Natural killer cell (primary cell): ENCODE data around the gene IFNG-AS1. TPM values are rescaled to one million over a fixed set of nuclear protein-coding genes. Genes with fewer than 3 reads are reported as not detected.
A peak's percentile ranks its signal among the peaks of the same experiment; 100 is the strongest.

Experiments
- ATAC-seq, 3 donors: fragments of 150-1000 bp in 2 of 3; fragments of 200-7000 bp in 1 of 3; cut with Tn5 transposase; 1 replicate in 1 of 3; 2 replicates in 2 of 3; pipeline ENCODE4 v1.10.0; 2021; ENCODE audit warnings: mild to moderate bottlenecking in 2 of 3, moderate library complexity in 2 of 3
- DNase-seq, 2 donors: peaks; one replicate each; pipeline versions ENCODE4 v3.0.0 to v3.0.0-alpha.2; 2013 to 2021; ENCODE audit warnings: mixed read lengths in 1 of 2
- H3K27ac ChIP-seq: one replicate; pipeline ENCODE4 v1.5.1; 2013; ENCODE audit warnings: mild to moderate bottlenecking, low read length
- H3K27me3 ChIP-seq: one replicate; pipeline ENCODE4 v1.6.1; 2013; ENCODE audit warnings: low read length; ENCODE audit not compliant: control insufficient read depth, insufficient read depth
- H3K36me3 ChIP-seq: one replicate; pipeline ENCODE4 v1.6.1; 2013; ENCODE audit warnings: low read length; ENCODE audit not compliant: control insufficient read depth, insufficient read depth
- H3K4me1 ChIP-seq: one replicate; pipeline ENCODE4 v1.6.1; 2013; ENCODE audit warnings: low read length; ENCODE audit not compliant: control insufficient read depth, insufficient read depth
- H3K4me3 ChIP-seq: one replicate; pipeline ENCODE4 v1.5.1; 2013; ENCODE audit warnings: low read length
- H3K9me3 ChIP-seq: one replicate; pipeline ENCODE4 v1.6.1; 2013; ENCODE audit warnings: low read length; ENCODE audit not compliant: control insufficient read depth, insufficient read depth
- H3K27ac Mint-ChIP-seq, 2 donors: one replicate each; pipeline ENCODE4 v1.8.0; 2022; ENCODE audit warnings: mild to moderate bottlenecking in 2 of 2, mixed read lengths in 2 of 2, moderate library complexity in 1 of 2
- H3K27me3 Mint-ChIP-seq, 2 donors: one replicate each; pipeline ENCODE4 v1.8.0; 2022; ENCODE audit warnings: low read depth in 2 of 2, mixed read lengths in 2 of 2
- H3K36me3 Mint-ChIP-seq: one replicate; pipeline ENCODE4 v1.8.0; 2022; ENCODE audit warnings: mixed read lengths
- H3K4me1 Mint-ChIP-seq, 2 donors: one replicate each; pipeline ENCODE4 v1.8.0; 2022; ENCODE audit warnings: mixed read lengths in 2 of 2
- H3K4me3 Mint-ChIP-seq: one replicate; pipeline ENCODE4 v1.8.0; 2022; ENCODE audit warnings: mild to moderate bottlenecking, moderate library complexity, mixed read lengths
- H3K9me3 Mint-ChIP-seq, 2 donors: one replicate each; pipeline ENCODE4 v1.8.0; 2022; ENCODE audit warnings: mixed read lengths in 2 of 2
- CTCF ChIP-seq: fragments of 200-600 bp; IDR thresholded peaks from one replicate; pipeline ENCODE4 v1.8.0; 2022; ENCODE audit warnings: antibody characterized with exemption
- WGBS: methylation state at CpG from one replicate; pipeline ENCODE4 v1.1.7; 2013; ENCODE audit warnings: missing lambda C conversion rate; ENCODE audit not compliant: insufficient coverage; 5-methylcytosine and 5-hydroxymethylcytosine counted together
- intact Hi-C: fragments of 100-400 bp; cut with micrococcal nuclease; formaldehyde crosslinking; loops from one replicate; pipeline ENCODE4 v1.14.2; 2022
- total RNA-seq, 4 donors: library from RNA; stranded (reverse); fragments of 120-200 nt in 1 of 4; gene quantifications; one replicate each; pipeline versions ENCODE4 v1.2.3 to v1.2.4, GENCODE V29; 2013 to 2022

Gene IFNG-AS1
- total RNA-seq, 3 donors from 2014 or later (not counting 1 experiment from before 2014, with no cell fraction given), result 1.4 to 2.4 (median 1.6) TPM

- H3K36me3 Mint-ChIP-seq, result peaks cover 22% of the 10 kb centered on the region
- H3K4me1 Mint-ChIP-seq, result peaks cover 9 to 12% of the 10 kb centered on the region in 2 donors
- H3K9me3 Mint-ChIP-seq, result peaks cover 0 to 1% of the 10 kb centered on the region in 2 donors
- H3K4me3 Mint-ChIP-seq, result no peak overlapping the region
- no peak overlapping the region for H3K4me3 ChIP-seq
- H3K27ac Mint-ChIP-seq, result no peak overlapping the region
- intact Hi-C loops, result no loop called here
- no peaks in the 10 kb centered on the region for H3K4me1 ChIP-seq
- ATAC-seq, result peak in 1 of 3 donors; percentile 24
- no peak for TF ChIP-seq CTCF
- H3K27me3 Mint-ChIP-seq, result peaks cover 0 to 3% of the 10 kb centered on the region in 2 donors
- no peak overlapping the region for H3K27ac ChIP-seq
- WGBS, result 22% methylated on average over 2 of the region's 2 CpGs
- H3K36me3 ChIP-seq, result no peaks in the 10 kb centered on the region
- no peaks in the 10 kb centered on the region for H3K9me3 ChIP-seq
- DNase-seq, result no peak
- no peaks in the 10 kb centered on the region for H3K27me3 ChIP-seq
Measured at GRCh38 chr12:68056300-68056699, 67.1 kb downstream of the IFNG-AS1 start.

GRCh38 chr12:68063900-68064590, 74.8 kb downstream of the IFNG-AS1 start:
- Mint-ChIP-seq H3K9me3 (peaks cover 7 to 11% of the 10 kb centered on the region in 2 donors), H3K4me1 (peaks cover 13 to 20% of the 10 kb centered on the region in 2 donors), H3K27me3 (peaks cover 0 to 3% of the 10 kb centered on the region in 2 donors), H3K4me3 (no peak overlapping the region), H3K27ac (no peak overlapping the region), H3K36me3 (peaks cover 54% of the 10 kb centered on the region)
- Histone ChIP-seq H3K9me3 (peaks cover 10% of the 10 kb centered on the region), H3K4me3 (no peak overlapping the region), H3K27ac (no peak overlapping the region), H3K4me1 (no peaks in the 10 kb centered on the region), H3K36me3 (no peaks in the 10 kb centered on the region), H3K27me3 (no peaks in the 10 kb centered on the region)
- intact Hi-C loops, result no loop called here
- DNase-seq (no peak), ATAC-seq (no peak)
- 70% methylated on average over 5 of the region's 6 CpGs for WGBS
- no peak for TF ChIP-seq CTCF

GRCh38 chr12:68065163-68065562, 75.9 kb downstream of the IFNG-AS1 start:
- no peak for TF ChIP-seq CTCF
- H3K36me3 Mint-ChIP-seq, result peaks cover 43% of the 10 kb centered on the region
- H3K9me3 Mint-ChIP-seq, result peaks cover 7 to 11% of the 10 kb centered on the region in 2 donors
- DNase-seq (no peak), ATAC-seq (no peak)
- no peak overlapping the region for H3K27ac Mint-ChIP-seq
- Histone ChIP-seq H3K4me1 (no peaks in the 10 kb centered on the region), H3K27me3 (no peaks in the 10 kb centered on the region), H3K4me3 (no peak overlapping the region), H3K27ac (no peak overlapping the region), H3K36me3 (no peaks in the 10 kb centered on the region), H3K9me3 (peaks cover 10% of the 10 kb centered on the region)
- H3K4me3 Mint-ChIP-seq, result no peak overlapping the region
- peaks cover 0 to 3% of the 10 kb centered on the region in 2 donors for H3K27me3 Mint-ChIP-seq
- H3K4me1 Mint-ChIP-seq, result peaks cover 22 to 28% of the 10 kb centered on the region in 2 donors
- WGBS, result no CpG with 5 or more reads among the region's 1 CpG
- intact Hi-C loops, result no loop called here

- H3K27ac ChIP-seq, result no peak overlapping the region
- H3K4me1 ChIP-seq, result no peaks in the 10 kb centered on the region
- no peak for TF ChIP-seq CTCF
- 94% methylated on average over 1 of the region's 1 CpG for WGBS
- no peaks in the 10 kb centered on the region for H3K36me3 ChIP-seq
- no peaks in the 10 kb centered on the region for H3K27me3 ChIP-seq
- H3K36me3 Mint-ChIP-seq, result peaks cover 42% of the 10 kb centered on the region
- intact Hi-C loops, result no loop called here
- no peak overlapping the region for H3K4me3 Mint-ChIP-seq
- DNase-seq (no peak), ATAC-seq (no peak)
- peaks cover 27 to 32% of the 10 kb centered on the region in 2 donors for H3K4me1 Mint-ChIP-seq
- H3K9me3 Mint-ChIP-seq, result peaks cover 7 to 11% of the 10 kb centered on the region in 2 donors
- peaks cover 0 to 3% of the 10 kb centered on the region in 2 donors for H3K27me3 Mint-ChIP-seq
- peaks cover 10% of the 10 kb centered on the region for H3K9me3 ChIP-seq
- H3K4me3 ChIP-seq, result no peak overlapping the region
- no peak overlapping the region for H3K27ac Mint-ChIP-seq
Measured at GRCh38 chr12:68065687-68066086, 76.4 kb downstream of the IFNG-AS1 start.
